GM12878 (cell line): ENCODE measurements around the gene CADPS. TPM values are rescaled to one million over a fixed set of nuclear protein-coding genes. Genes with fewer than 3 reads are reported as not detected.
A peak's percentile ranks its signal among the peaks of the same experiment; 100 is the strongest.

ENCODE experiments used
- ATAC-seq: fragments of 200-7000 bp; cut with Tn5 transposase; 3 replicates; pipeline ENCODE4 v1.9.1; 2020; ENCODE audit warnings: mild to moderate bottlenecking, moderate library complexity
- BruUV-seq: library from RNA; stranded (reverse); fragments of 400-500 nt; replicated peaks from 2 replicates; lab custom pipeline; 2021; lab: Mats Ljungman, UMichigan
- CTCF ChIA-PET: fragments of 300-600 bp; sonication (Branson Sonifier 250); formaldehyde crosslinking; extraction: SDS; loops from one replicate; lab custom pipeline; 2021; ENCODE audit warnings: inconsistent platforms; lab: Yijun Ruan, JAX
- POLR2A ChIA-PET: fragments of 350-600 bp; formaldehyde crosslinking; extraction: SDS; loops from one replicate; lab custom pipeline; 2021; ENCODE audit warnings: inconsistent platforms; lab: Charles Lee
- RAD21 ChIA-PET: fragments of 300-600 bp; sonication (Branson Sonifier 250); formaldehyde crosslinking; loops from one replicate; lab custom pipeline; 2023; ENCODE audit warnings: antibody characterized with exemption; ENCODE audit not compliant: unreplicated experiment; lab: Charles Lee
- SMC1A ChIA-PET: fragments of 300-600 bp; sonication (Branson Sonifier 250); formaldehyde crosslinking; loops from one replicate; lab custom pipeline; 2023; ENCODE audit not compliant: unreplicated experiment, uncharacterized antibody; lab: Charles Lee
- DNase-seq: peaks from one replicate; pipeline ENCODE4 v3.0.0-alpha.2; 2011; ENCODE audit warnings: low read depth, low spot score
- FAIRE-seq: peaks from 3 replicates; lab custom pipeline; 2011; peaks lifted over from hg19 to GRCh38; lab: Jason Lieb, UNC
- H2AFZ ChIP-seq: 2 replicates; pipeline ENCODE4 v1.6.0; 2011; ENCODE audit warnings: low read depth, low read length, control low read depth; ENCODE audit not compliant: control insufficient read depth
- H3K27ac ChIP-seq: 2 replicates; pipeline ENCODE4 v1.5.1; 2011; ENCODE audit warnings: control low read depth; ENCODE audit not compliant: control insufficient read depth, insufficient read depth
- H3K27me3 ChIP-seq, 2 experiments: replicated peaks in 1 of 2; 2 replicates each; pipeline versions ENCODE4 v1.6.0 to v1.6.1; 2011; ENCODE audit warnings: low read length in 1 of 2; ENCODE audit not compliant: control insufficient read depth in 2 of 2, insufficient read depth in 2 of 2
- H3K36me3 ChIP-seq, 2 experiments: 2 replicates each; pipeline ENCODE4 v1.5.1; 2011; ENCODE audit warnings: low read length in 1 of 2; ENCODE audit not compliant: control insufficient read depth in 2 of 2, insufficient read depth in 2 of 2
- H3K4me1 ChIP-seq: 2 replicates; pipeline ENCODE4 v1.6.1; 2011; ENCODE audit warnings: mild to moderate bottlenecking, low read length, moderate library complexity, mixed read lengths; ENCODE audit not compliant: control insufficient read depth, insufficient read depth
- H3K4me2 ChIP-seq: 2 replicates; pipeline ENCODE4 v1.6.0; 2011; ENCODE audit warnings: control low read depth; ENCODE audit not compliant: control insufficient read depth, insufficient read depth
- H3K4me3 ChIP-seq: fragments of 200-600 bp; sonication (generic); 2 replicates; pipeline ENCODE4 v1.5.1; 2016
- H3K79me2 ChIP-seq: 2 replicates; pipeline ENCODE4 v1.6.0; 2011; ENCODE audit warnings: low read length; ENCODE audit not compliant: control insufficient read depth, insufficient read depth
- H3K9ac ChIP-seq: 2 replicates; pipeline ENCODE4 v1.8.0; 2011; ENCODE audit warnings: low read length, control low read depth, mixed read lengths; ENCODE audit not compliant: control insufficient read depth, insufficient read depth
- H3K9me3 ChIP-seq: replicated peaks from 3 replicates; pipeline ENCODE4 v1.5.1; 2011; ENCODE audit warnings: mild to moderate bottlenecking, low read length; ENCODE audit not compliant: control insufficient read depth, insufficient read depth
- H4K20me1 ChIP-seq: 2 replicates; pipeline ENCODE4 v1.6.0; 2011; ENCODE audit not compliant: control insufficient read depth, insufficient read depth
- ATF2 ChIP-seq: IDR thresholded peaks from 2 replicates; pipeline ENCODE4 v1.6.1; 2012; ENCODE audit warnings: low read length, inconsistent platforms
- BCL3 ChIP-seq: IDR thresholded peaks from 2 replicates; pipeline ENCODE4 v1.6.1; 2011; ENCODE audit warnings: borderline replicate concordance, low read depth, mild to moderate bottlenecking, moderate library complexity, low read length; ENCODE audit not compliant: insufficient read depth, poor library complexity, severe bottlenecking
- CEBPB ChIP-seq, 2 experiments: fragments of 150-350 bp in 1 of 2; IDR thresholded peaks; 2 replicates each; pipeline ENCODE4 v1.6.1; 2012 to 2014; ENCODE audit warnings: low read depth in 2 of 2, low read length in 2 of 2, borderline replicate concordance in 1 of 2, inconsistent platforms in 1 of 2
- GATAD2B ChIP-seq: fragments of 450-650 bp; conservative IDR thresholded peaks from 2 replicates; pipeline ENCODE4 v1.6.1; 2017; ENCODE audit warnings: low read depth, mild to moderate bottlenecking, moderate library complexity
- NR2C2 ChIP-seq: IDR thresholded peaks from 2 replicates; pipeline ENCODE4 v1.6.1; 2011; ENCODE audit warnings: borderline replicate concordance, low read depth; ENCODE audit not compliant: control insufficient read depth, insufficient read length
- NR2F1 ChIP-seq: fragments of 450-650 bp; conservative IDR thresholded peaks from 2 replicates; pipeline ENCODE4 v1.6.1; 2017; ENCODE audit warnings: mild to moderate bottlenecking
- REST ChIP-seq: IDR thresholded peaks from 2 replicates; pipeline ENCODE4 v1.6.1; 2012; ENCODE audit warnings: mild to moderate bottlenecking, low read depth, low read length
- STAT1 ChIP-seq: fragments of 450-650 bp; conservative IDR thresholded peaks from 2 replicates; pipeline ENCODE4 v1.6.1; 2014; ENCODE audit warnings: antibody characterized with exemption, mild to moderate bottlenecking
- ZNF207 ChIP-seq: fragments of 450-650 bp; IDR thresholded peaks from 2 replicates; pipeline ENCODE4 v1.6.1; 2014; ENCODE audit warnings: antibody characterized with exemption, mild to moderate bottlenecking, borderline replicate concordance
- WGBS: methylation state at CpG from one replicate; pipeline ENCODE4 v1.1.6; 2016; ENCODE audit warnings: low lambda C conversion rate; ENCODE audit not compliant: insufficient replicate concordance, insufficient coverage; ENCODE audit errors: missing lambda C conversion rate; 5-methylcytosine and 5-hydroxymethylcytosine counted together
- in situ Hi-C: fragments of 300-500 bp; cut with MboI; formaldehyde crosslinking; loops from 9 replicates; pipeline ENCODE4 v1.14.3; 2018; ENCODE audit warnings: mixed read lengths
- intact Hi-C: fragments of 100-400 bp; cut with micrococcal nuclease; formaldehyde crosslinking; loops from one replicate; pipeline ENCODE4 v1.14.2; 2022; ENCODE audit not compliant: unreplicated experiment
- polyA plus RNA-seq, 11 experiments: library from polyadenylated mRNA; depleted of rRNA in 4 of 11; unstranded in 6 of 11; stranded (reverse) in 5 of 11; fragments of >200 nt; fragmentation: Nextera tagmentation in 4 of 11; fragmentation: Illumina TruSeq in 1 of 11; extraction: Ambion mirVana in 4 of 11; extraction: Trizol in 1 of 11; gene quantifications; 1 replicate in 1 of 11; 2 replicates in 10 of 11; pipeline versions ENCODE4 v1.2.1 to v1.2.3, GENCODE V29; 2011 to 2016; ENCODE audit warnings: inconsistent platforms in 2 of 11, missing spikeins in 2 of 11, low read depth in 1 of 11
- total RNA-seq, 4 experiments: library from RNA; depleted of rRNA in 3 of 4; stranded (reverse); fragments of >200 nt in 3 of 4; fragmentation: Illumina TruSeq in 1 of 4; extraction: Trizol in 1 of 4; gene quantifications; 2 replicates each; pipeline versions ENCODE4 v1.2.1 to v1.2.3, GENCODE V29; 2013 to 2021

CADPS gene
- total and polyA plus RNA-seq, 10 of the 15 experiments (the other 5 are each of a cell fraction or from before 2014, with no cell fraction given), result 0.20 TPM; not detected in 9

GRCh38 chr3:62529230-62529629 lies 346.0 kb downstream of the CADPS start:
- DNase-seq, result no peak
- no peak overlapping the region for H3K4me3 ChIP-seq
- TF ChIP-seq GATAD2B (no peak), REST (peak; percentile 90)
- H3K79me2 ChIP-seq, result no peaks in the 10 kb centered on the region
- no peaks in the 10 kb centered on the region for H3K36me3 ChIP-seq
- POLR2A ChIA-PET, result no interaction called here
- no peak for ATAC-seq
- H3K9me3 ChIP-seq, result no peaks in the 10 kb centered on the region
- FAIRE-seq, result no peak
- H3K4me2 ChIP-seq, result no peak overlapping the region
- in situ Hi-C loops, result no loop called here
- RAD21 ChIA-PET, result no interaction called here
- CTCF ChIA-PET, result no interaction called here
- H2AFZ ChIP-seq, result no peak overlapping the region
- no peak overlapping the region for H3K9ac ChIP-seq
- no TSS peak for BruUV-seq
- intact Hi-C loops, result no loop called here
- no peak overlapping the region for H3K27ac ChIP-seq
- no peaks in the 10 kb centered on the region for H3K4me1 ChIP-seq
- 34% methylated on average over 4 of the region's 4 CpGs for WGBS
- SMC1A ChIA-PET, result no interaction called here
- H4K20me1 ChIP-seq, result no peaks in the 10 kb centered on the region
- H3K27me3 ChIP-seq, result no peaks in the 10 kb centered on the region

- RAD21 ChIA-PET, result no interaction called here
- no peak for TF ChIP-seq NR2F1
- TF ChIP-seq ATF2, result no peak
- no peak for TF ChIP-seq CEBPB (IDR thresholded peaks at IDR 0.05; ENCODE audit: borderline replicate concordance in 1 of 2, low read depth in 2 of 2, low read length in 2 of 2)
- TF ChIP-seq BCL3, result no peak
- no peak for TF ChIP-seq ZNF207
- no peak for TF ChIP-seq NR2C2
- no peak for TF ChIP-seq STAT1
Observed at GRCh38 chr3:62527474-62527873, 347.7 kb downstream of the CADPS start.

More at GRCh38 chr3:62527474-62527873, 347.7 kb downstream of the CADPS start:
- WGBS, result 39% methylated on average over 4 of the region's 4 CpGs
- intact Hi-C loops, result no loop called here
- Histone ChIP-seq H2AFZ (no peak overlapping the region), H3K9ac (no peak overlapping the region), H3K4me3 (no peak overlapping the region), H4K20me1 (no peaks in the 10 kb centered on the region), H3K79me2 (no peaks in the 10 kb centered on the region), H3K27ac (no peak overlapping the region), H3K9me3 (no peaks in the 10 kb centered on the region), H3K4me2 (no peak overlapping the region), H3K27me3 (no peaks in the 10 kb centered on the region), H3K36me3 (no peaks in the 10 kb centered on the region), H3K4me1 (no peaks in the 10 kb centered on the region)
- POLR2A ChIA-PET, result no interaction called here
- SMC1A ChIA-PET, result interaction anchor here (1.0 kb wide), 1 partner anchor 23 kb away, joined by 3 read pairs; no protein-coding TSS in a partner anchor
- ATAC-seq (no peak), DNase-seq (no peak), FAIRE-seq (no peak)
- CTCF ChIA-PET, result no interaction called here
- BruUV-seq, result no TSS peak
- in situ Hi-C loops, result no loop called here
